ENCODE results near the gene RELA.

The RELA gene

GRCh38 chr11:65627202-65627601 is 35.5 kb downstream of the RELA start:
- TF ChIP-seq TEAD4 (IDR thresholded peaks at IDR 0.05), result no peak
- no peak for TF ChIP-seq CREB1 (IDR thresholded peaks at IDR 0.05; ENCODE audit: low read depth)
- no peak for TF ChIP-seq YY1 (IDR thresholded peaks at IDR 0.05; ENCODE audit: low read depth)
- no peak for TF ChIP-seq FOXM1 (IDR thresholded peaks at IDR 0.05; ENCODE audit: borderline replicate concordance, low read depth)
- TF ChIP-seq REST (IDR thresholded peaks at IDR 0.05; ENCODE audit: low read depth), result no peak
- TF ChIP-seq TAF1 (IDR thresholded peaks at IDR 0.05; ENCODE audit: low read depth), result no peak
- no peak for TF ChIP-seq NFIC (IDR thresholded peaks at IDR 0.05)
- no peak for TF ChIP-seq EP300 (IDR thresholded peaks at IDR 0.05; ENCODE audit: borderline replicate concordance)
- no peak for TF ChIP-seq ZBTB7A (IDR thresholded peaks at IDR 0.05; ENCODE audit: low read depth)
- no peak for TF ChIP-seq MAX (IDR thresholded peaks at IDR 0.05)

- TF ChIP-seq TCF12 (IDR thresholded peaks at IDR 0.05; ENCODE audit: low read depth) (no peak), TAF1 (IDR thresholded peaks at IDR 0.05; ENCODE audit: low read depth) (no peak), YY1 (IDR thresholded peaks at IDR 0.05; ENCODE audit: low read depth) (no peak), CREB1 (IDR thresholded peaks at IDR 0.05; ENCODE audit: low read depth) (no peak), ZBTB7A (IDR thresholded peaks at IDR 0.05; ENCODE audit: low read depth) (no peak), FOXM1 (IDR thresholded peaks at IDR 0.05; ENCODE audit: borderline replicate concordance, low read depth) (no peak), EGR1 (IDR thresholded peaks at IDR 0.05) (no peak), USF1 (IDR thresholded peaks at IDR 0.05) (no peak), RAD21 (IDR thresholded peaks at IDR 0.05; ENCODE audit: low read depth) (no peak), EP300 (IDR thresholded peaks at IDR 0.05; ENCODE audit: borderline replicate concordance) (no peak), NFIC (IDR thresholded peaks at IDR 0.05) (no peak)
These were observed 36.9 kb downstream of the RELA start for GRCh38 chr11:65625628-65626342.

GRCh38 chr11:65624931-65625627 is 37.6 kb downstream of the RELA start:
- no peak for TF ChIP-seq USF1 (IDR thresholded peaks at IDR 0.05)
- TF ChIP-seq ZBTB7A (IDR thresholded peaks at IDR 0.05; ENCODE audit: low read depth), result no peak
- TF ChIP-seq REST (IDR thresholded peaks at IDR 0.05; ENCODE audit: low read depth), result no peak
- TF ChIP-seq YY1 (IDR thresholded peaks at IDR 0.05; ENCODE audit: low read depth), result no peak
- no peak for TF ChIP-seq FOXM1 (IDR thresholded peaks at IDR 0.05; ENCODE audit: borderline replicate concordance, low read depth)
- TF ChIP-seq NFIC (IDR thresholded peaks at IDR 0.05), result no peak
- TF ChIP-seq TEAD4 (IDR thresholded peaks at IDR 0.05), result no peak
- TF ChIP-seq TCF12 (IDR thresholded peaks at IDR 0.05; ENCODE audit: low read depth), result no peak
- TF ChIP-seq MAX (IDR thresholded peaks at IDR 0.05), result no peak
- no peak for TF ChIP-seq RAD21 (IDR thresholded peaks at IDR 0.05; ENCODE audit: low read depth)

GRCh38 chr11:65623852-65624616 is 38.7 kb downstream of the RELA start:
- TF ChIP-seq TEAD4 (IDR thresholded peaks at IDR 0.05) (no peak), NFIC (IDR thresholded peaks at IDR 0.05) (no peak), CEBPB (IDR thresholded peaks at IDR 0.05) (no peak), FOXM1 (IDR thresholded peaks at IDR 0.05; ENCODE audit: borderline replicate concordance, low read depth) (no peak), ZBTB7A (IDR thresholded peaks at IDR 0.05; ENCODE audit: low read depth) (no peak), EP300 (IDR thresholded peaks at IDR 0.05; ENCODE audit: borderline replicate concordance) (no peak), EGR1 (IDR thresholded peaks at IDR 0.05) (no peak), YY1 (IDR thresholded peaks at IDR 0.05; ENCODE audit: low read depth) (no peak), USF1 (IDR thresholded peaks at IDR 0.05) (no peak), REST (IDR thresholded peaks at IDR 0.05; ENCODE audit: low read depth) (no peak), TCF12 (IDR thresholded peaks at IDR 0.05; ENCODE audit: low read depth) (no peak), CREB1 (IDR thresholded peaks at IDR 0.05; ENCODE audit: low read depth) (no peak), MAX (IDR thresholded peaks at IDR 0.05) (no peak), RAD21 (IDR thresholded peaks at IDR 0.05; ENCODE audit: low read depth) (no peak)

Measured in Ishikawa (cell line).